HG03139 (cell line): ENCODE measurements around the gene OSBPL7.

Experiments
- ATAC-seq: cut with Tn5 transposase; IDR thresholded peaks from one replicate; pipeline ENCODE4 v1.9.1; 2021; ENCODE audit not compliant: unreplicated experiment

The OSBPL7 gene, protein sequence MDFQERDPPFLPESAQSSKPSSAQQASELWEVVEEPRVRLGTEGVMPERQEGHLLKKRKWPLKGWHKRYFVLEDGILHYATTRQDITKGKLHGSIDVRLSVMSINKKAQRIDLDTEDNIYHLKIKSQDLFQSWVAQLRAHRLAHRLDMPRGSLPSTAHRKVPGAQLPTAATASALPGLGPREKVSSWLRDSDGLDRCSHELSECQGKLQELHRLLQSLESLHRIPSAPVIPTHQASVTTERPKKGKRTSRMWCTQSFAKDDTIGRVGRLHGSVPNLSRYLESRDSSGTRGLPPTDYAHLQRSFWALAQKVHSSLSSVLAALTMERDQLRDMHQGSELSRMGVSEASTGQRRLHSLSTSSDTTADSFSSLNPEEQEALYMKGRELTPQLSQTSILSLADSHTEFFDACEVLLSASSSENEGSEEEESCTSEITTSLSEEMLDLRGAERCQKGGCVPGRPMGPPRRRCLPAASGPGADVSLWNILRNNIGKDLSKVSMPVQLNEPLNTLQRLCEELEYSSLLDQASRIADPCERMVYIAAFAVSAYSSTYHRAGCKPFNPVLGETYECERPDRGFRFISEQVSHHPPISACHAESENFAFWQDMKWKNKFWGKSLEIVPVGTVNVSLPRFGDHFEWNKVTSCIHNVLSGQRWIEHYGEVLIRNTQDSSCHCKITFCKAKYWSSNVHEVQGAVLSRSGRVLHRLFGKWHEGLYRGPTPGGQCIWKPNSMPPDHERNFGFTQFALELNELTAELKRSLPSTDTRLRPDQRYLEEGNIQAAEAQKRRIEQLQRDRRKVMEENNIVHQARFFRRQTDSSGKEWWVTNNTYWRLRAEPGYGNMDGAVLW

DNA sequence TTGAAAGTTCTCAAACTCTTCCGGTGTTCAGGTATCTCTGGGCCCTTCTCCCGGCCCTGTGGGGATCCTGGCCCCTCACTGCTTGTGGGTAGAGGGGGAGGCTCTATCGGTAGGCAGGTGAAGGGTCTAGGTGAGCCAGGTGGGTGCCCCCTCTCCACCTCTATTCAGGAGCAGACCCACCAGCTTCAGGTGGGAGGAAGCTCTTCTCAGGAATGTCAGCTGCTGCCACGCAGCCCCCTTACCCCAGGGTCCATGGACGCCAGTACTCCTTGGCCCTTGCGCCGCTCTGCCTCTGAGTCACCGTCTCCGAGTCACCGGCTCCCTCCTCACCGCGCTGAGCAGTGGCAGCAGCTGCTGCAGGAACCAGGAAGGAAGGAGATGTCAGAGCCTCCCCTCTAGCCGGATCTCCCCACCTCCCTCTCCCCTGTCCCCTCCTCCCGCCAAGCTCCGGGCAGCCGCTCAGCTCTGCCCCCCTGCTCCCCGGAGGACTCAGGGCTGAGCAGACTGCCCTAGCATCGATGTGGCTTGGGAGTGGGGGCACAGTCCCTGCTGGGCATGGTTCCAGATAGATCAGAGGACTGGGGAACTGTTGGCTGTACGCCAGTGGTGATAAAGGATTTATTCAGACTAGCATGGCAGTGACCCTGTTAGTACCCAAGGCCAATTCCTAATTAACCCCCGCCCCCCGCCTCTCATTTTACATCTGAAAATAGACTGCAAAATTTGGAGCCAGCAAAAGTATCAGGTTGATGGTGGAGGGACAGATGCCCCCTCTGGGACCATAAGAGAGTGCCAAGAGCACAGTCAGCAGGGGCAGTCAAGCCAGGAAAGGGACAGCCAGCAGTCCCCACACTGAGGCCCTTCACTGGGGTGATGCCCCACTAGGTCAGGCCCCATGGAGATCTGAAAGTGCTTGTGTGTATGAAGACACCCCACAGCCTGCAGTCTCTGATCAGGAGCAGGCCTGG, at the start of gene OSBPL7:
Gene OSBPL7, minus strand, starts transcription at position 371 of the 968 bp plus-strand sequence. CDS start 1,516 bp downstream, outside the sequence.
- ATAC-seq = peak; percentile 76

DNA sequence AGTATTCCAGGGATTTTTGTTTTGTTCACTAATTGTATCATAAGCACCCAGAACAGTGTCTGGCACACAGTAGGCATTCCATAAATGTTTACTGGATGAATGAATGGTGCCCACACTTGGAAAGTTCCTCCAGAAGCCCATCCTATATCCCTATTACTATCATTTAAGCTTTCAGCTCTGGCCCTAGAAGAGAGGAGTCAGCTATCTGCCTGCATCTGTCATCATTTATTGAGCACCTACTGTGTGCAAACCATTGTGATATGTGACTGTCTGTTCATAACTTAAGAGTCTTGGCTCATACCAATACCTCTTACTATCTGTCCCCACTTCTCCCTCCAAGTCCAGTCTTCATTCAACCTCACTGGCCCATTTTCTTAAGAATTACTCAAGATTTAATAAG, 49.5 kb upstream of the OSBPL7 start:
- ATAC-seq = no peak

DNA sequence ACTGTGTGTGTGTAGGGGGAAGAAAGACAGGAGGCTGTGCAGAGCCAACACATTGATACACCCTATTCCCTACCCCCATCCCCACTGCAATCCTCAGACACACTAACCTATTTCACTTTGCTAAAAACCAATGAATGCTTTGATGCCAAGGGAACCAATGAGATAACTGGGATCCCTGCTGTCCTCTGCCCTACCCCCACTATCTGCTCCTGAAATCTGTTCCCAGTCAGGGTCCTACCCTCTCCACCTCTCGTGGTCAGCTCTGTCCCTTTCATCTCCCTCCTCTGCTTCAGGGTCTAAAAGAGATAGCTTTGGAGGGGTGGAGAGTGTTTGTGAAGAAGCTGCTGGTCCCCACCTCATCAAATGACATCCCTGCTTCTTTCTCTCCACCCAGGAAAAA, 48.5 kb upstream of the OSBPL7 start:
- no peak for ATAC-seq

DNA sequence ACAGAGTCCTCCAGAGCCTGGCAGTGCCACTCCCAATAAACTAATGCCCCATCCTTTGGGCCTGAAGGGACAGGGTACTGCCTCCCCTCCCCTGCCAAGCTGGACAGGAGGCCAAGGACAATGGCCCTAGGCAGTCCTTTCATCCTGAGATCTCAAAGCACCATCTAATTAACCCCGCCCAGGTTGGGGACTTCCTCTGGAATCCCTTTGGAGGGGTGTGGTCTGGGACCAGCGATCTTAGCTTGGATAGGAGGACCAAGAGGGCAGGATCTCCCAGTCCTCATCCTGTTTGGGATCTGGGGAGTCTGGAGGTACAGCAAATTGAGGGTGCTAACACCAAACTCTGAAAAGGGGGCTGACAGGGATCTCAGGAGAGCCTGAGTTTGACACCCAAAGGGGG, 47.5 kb upstream of the OSBPL7 start:
- no peak for ATAC-seq

DNA sequence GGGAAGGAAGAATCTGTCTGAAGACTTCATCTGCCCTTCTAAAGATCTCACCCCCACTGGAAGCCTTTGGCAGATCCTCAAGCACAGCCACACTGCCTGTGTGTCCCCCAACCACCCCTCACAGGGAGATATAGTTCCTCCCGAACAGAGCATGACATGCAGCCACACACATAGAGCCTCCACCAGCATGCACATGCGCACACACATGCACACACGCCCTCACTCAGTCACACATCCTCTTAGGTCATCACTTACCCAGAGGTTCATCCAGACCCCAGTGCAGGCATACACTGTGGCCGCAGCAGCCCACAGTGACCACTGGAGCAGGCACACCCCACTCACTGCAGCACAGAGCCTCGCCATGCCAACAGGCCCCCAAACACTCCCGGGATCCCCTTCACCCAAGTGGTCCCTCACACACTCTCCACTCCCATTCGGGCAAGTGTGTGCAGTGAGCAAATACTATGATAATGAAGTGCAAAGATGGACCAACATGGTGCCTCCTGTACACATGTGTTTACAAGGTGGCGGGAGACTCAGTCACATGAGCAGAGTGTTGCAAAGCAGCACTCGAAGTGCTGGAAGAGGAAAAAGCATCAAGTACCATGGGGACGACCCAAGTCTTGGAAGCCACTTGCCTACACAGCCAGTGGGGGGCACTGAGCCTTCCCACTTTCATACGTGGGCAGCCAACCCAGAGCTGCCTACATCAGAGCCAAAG, 46.4 kb upstream of the OSBPL7 start:
- no peak for ATAC-seq

DNA sequence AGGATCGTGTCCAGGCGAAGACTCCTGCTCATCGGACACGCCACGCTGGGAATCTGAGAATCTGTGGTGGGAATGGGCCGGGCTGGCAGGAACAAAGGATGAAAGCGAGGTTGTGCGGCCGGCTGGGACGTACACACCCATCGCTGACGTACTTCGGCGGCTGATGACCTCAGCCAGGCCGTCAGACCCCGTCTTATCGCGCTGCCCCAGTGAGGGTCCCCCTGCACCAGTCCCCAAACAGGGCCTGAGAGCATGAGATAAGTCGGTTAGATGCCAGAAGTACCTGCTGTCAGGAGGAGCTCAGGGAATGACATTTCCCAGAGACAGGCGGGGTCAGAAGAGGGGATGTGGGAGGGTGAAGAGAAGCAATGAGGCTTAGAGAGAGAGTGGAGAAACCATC, 45.3 kb upstream of the OSBPL7 start:
- ATAC-seq = no peak

DNA sequence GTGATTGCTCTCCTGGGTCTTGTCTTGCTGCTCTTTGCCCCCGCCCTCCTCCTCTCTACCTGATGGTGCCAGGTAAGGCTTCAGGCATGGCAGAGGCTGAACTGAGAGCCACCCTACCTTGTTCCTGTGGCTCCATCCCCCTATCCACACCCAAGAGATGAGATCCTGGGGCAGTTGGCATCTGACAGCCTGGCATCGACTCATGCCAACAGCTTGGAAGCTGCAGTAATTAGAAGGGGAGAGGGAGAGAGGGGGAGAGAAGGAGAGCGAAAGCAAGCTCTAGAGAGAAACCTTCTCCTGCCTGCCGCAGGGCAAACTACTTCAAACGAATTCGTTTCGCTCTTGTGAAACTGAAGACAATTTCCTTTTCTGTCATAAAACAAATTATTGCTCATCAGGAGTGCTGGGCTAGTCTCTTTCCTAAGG, 43.2 kb upstream of the OSBPL7 start:
- no peak for ATAC-seq

DNA sequence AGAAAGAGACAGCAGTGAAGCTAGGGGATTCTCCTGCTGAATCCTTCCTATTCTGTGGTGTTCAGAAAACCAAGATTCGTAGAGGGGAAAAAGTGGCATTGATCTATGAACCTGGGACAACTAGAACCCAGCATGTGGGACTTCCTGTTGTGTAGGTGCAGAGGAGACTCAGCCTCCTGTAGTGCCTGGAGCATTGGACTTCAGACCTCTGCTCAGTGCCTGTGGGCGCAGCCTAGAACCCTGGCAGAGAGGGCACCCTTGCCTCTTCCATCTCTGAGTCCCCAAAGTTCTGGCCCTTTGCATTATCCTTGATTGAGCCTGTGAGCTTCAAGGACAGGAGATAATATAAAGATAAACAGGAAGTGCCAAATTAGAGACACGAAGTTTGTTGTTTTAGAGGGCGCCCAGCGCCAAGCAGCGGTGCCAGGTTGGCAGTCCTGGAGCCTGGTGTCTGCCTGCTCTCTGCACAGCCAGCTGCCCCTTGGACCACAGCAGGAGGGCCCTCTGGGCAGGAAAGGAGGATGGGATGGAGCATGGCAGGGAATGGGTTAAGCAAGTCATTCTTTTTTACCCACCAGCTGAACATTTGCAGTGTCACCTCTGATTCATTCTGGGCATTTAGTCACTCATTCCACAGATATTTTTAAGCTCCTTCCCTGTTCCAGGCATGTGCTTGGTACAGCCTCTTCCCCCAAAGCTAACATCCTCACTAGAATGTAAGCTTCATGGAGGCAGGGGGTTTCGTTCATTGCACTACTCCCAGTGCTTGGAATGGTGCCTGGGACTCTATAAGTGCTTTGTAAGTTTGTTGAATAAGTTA, 41.2 kb upstream of the OSBPL7 start:
- ATAC-seq = no peak

DNA sequence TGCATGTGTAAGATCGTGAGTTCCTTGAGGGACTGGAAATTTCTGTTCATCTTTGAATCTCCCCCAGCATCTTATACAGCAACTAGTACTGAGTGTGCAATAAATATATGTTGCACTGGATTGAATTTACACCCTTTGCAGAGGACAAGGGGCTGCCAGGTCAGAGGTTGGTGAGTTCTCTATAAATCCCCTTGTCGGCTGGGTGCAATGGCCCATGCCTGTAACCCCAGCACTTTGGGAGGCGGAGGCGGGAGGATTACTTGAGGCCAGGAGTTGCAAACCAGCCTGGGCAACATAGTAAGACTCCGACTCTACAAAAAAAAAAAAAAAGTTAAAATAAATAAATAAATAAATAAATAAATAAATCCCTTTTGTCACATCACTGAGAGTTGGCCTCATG, 38.8 kb upstream of the OSBPL7 start:
- no peak for ATAC-seq

DNA sequence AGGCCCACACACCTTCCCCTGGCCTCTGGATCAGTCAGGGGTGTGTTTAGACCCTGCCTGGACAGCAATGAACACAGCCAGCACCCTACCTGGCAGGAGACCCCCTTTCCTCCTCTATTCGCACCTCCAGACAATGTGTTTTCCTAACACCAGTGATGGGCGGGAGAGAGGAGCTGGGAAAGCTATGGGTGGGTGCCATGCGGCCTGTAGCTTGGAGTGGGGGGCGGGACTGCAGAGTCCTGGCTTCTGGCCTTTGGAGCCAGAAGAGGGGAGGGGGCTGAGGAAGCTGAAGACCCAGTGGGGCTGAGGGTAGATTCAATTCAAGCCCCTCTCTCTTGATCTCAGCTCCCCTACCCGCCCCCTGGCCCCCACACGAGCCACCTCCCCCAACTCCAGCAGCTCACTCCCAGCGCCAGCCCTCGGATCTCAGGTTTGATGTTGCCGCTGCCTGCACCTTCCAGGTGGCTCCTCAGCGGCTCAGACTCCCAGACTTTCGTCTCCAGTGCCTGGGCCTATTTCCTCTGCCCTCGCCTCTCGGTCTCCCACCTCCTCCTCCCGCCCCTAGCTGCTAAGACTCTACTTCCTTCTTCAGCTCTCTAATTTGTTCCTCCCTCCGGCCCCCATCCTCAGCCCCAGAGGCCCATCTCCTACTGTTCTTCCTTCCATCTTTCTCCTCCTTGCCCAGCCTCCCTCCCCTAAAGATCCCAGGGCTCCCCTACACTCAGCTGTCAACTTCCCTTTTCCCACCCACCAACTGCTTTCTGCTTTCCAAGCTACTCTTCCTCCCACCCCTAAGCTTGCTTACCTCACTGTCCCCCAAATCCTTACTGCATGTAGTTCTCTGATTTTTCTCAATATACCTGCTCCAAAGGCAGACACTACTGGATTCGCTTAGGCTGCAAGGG, 36.2 kb upstream of the OSBPL7 start:
- no peak for ATAC-seq

DNA sequence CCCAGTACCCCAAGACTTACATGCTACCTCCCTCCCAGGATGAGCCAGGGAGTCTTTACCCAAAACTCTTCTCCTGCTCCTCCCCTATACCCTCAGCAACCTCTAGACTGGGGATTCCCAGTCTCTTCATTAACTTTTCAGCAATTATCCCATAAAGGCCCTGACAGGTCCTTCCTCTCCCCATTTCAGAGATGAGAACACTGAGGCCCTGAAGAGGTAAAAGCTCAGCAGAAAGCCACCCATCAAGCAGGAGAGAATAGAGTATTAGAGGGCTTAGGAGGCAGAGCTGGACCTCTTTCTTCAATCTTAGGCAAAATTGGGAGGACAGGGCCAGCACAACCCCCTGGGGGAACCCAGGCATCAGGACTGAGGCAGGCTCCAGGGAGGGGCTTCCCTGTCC, 35.2 kb upstream of the OSBPL7 start:
- no peak for ATAC-seq

DNA sequence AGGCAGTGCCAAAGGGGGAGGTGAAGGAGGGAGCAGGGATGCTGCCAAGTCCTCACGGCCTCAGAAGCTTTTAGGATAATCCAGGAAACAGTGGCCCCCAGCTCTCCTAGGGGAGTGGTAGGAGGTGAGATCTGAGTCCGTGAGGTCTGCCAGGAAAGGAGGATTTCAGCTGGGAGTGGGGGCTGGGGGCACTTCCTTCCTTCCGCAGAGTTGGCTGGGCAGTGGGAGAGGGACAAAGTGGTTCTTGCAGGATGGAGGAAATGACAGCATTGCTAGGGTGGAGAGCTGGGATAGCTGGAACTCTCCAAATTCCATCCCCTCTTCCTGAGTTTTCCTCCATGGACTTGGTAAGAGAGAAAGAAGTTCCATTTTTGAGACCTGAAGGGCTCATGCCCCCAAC, 34.1 kb upstream of the OSBPL7 start:
- ATAC-seq = no peak

DNA sequence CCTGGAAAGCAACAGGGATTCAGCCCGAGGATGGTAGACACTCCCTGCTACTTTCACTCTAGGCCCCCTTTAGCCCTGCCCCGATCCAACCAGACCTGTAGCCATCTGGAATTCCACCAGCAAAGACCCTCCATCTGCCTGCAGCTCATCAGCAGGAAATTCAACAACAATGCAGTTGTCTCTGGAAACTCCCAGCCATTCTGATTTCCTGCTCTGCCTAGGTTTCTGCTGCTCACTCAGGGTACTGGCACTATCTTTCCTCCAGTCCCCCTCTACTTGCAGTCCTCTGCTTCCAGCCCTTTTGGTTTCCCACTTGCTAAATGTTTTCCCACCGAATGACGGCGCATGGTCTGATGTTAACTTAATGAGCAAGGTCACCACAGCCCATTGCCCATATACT, 32.0 kb upstream of the OSBPL7 start:
- no peak for ATAC-seq

DNA sequence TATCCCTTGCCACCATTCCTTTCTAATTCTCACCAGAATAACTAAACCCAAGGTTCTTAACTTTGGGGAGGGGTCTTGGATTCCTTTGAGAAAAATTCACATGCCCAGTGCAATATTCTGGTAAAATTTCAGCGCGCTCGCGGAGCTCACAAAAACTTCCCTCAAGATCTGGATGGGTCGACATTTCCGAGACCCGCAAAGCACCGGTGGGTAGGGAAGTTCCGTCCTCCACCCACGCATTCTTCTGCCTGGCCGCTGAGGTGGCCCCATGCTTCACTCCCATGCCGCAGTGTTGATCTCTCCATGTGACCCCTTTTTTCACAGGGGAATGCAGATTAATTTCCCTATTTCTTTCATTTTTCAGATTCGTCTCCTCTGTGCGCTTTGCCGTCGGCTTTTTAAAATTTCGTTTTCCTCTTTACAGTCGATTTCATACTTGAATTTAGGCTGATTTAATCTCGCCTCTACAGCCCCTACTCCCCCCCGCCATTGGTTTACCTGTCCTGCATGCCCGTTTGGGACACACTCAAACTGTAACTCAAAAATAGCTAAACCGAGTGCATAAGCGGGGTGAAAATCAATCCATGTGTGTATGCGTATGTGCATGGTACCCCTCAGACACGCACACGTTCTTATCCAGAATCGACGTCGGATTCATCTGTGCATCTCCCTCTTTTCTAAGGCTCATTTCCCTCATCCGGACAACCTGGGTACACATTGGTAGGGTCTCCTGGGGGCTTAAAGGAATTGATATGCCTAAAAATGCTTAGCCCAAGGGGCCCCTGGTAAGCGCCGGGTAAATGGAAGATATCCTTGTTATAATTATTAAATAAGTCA, 30.7 kb upstream of the OSBPL7 start:
- ATAC-seq = no peak

DNA sequence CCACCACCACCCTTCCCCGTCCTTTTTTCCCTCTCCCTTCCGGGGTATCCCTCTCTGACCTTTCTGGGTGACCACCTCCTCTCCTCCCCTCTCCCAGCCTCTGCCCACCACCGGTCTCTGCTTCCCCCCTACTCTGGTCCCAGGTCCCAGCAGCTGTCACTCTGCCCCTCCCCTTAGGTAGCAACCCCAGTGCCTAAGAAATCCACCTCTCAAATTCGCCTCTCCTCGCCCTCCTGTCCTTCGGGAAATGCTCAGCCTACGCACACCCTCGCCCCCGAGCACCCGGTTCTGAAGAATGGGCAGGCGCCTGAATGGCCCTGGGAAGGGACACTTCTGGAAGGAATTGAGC, 30.1 kb upstream of the OSBPL7 start:
- no peak for ATAC-seq

DNA sequence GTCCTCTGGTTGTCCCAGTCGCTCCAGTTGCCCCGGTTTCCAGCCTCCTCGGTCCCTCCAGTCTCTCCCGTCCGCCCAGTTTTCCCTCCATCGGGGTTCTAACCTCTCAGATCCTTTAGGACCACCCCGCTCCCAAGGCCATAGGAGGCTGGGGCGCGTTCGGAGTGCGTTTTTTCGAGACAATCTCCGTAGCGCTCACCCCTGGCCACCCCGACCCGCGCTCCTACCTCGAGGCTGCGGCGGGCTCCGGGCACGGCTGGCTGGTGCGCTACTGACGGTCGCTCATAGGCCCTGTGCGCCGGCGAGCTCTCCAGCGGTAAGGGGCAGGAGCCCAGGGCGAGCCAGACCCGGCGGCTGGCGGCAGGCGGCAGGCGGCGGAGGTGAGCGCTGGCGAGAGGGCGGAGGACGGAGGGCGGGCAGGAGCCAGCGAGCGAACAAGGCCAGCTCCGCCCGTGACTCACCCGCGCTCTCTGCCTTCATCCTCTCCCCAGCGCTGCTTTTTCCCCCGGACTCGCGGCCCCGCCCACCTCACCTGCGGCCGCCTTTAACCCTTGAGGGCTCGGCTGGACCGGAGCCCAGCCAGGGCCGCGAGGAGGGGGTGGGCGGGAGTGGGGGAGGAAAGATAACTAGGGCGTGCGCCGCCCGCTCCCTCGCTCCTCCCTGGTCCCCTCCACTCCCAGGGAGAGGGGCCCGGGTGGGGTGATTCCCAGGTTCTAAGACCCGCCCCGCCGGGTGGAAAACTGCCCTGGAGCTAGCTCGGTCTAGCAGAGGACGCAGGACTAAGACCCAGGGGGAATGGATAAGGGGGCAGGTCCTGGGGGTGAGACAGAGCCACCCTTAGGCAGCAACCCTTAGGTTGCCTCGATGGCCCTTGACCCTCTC, 29.3 kb upstream of the OSBPL7 start, which contains the start of gene SP6:
Gene SP6, minus strand, starts transcription at position 472 of the 882 bp plus-strand sequence. CDS start 2,734 bp downstream, outside the sequence.
- ATAC-seq = no peak

DNA sequence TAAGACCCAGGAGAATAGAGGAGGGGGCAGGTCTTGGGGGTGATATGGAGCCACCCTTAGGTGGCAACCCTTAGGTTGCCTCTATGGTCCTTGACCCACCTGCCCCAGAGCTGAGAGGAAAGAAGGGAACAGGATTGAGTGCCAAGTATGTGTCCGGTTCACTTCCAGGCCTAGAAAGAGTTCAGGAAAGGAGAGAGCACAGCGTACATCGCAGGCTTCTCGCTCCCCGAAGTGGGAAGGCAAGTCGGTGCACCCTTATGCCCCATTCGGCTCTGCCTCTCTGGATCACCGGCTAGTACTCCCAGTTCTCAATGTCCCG, 28.7 kb upstream of the OSBPL7 start:
- no peak for ATAC-seq
